GM03348 (cell line): ENCODE results near the gene CHRM5.

ENCODE experiments used
- DNase-seq: peaks from one replicate; pipeline ENCODE4 v3.0.0; 2012; ENCODE audit warnings: low spot score

The CHRM5 gene

DNA sequence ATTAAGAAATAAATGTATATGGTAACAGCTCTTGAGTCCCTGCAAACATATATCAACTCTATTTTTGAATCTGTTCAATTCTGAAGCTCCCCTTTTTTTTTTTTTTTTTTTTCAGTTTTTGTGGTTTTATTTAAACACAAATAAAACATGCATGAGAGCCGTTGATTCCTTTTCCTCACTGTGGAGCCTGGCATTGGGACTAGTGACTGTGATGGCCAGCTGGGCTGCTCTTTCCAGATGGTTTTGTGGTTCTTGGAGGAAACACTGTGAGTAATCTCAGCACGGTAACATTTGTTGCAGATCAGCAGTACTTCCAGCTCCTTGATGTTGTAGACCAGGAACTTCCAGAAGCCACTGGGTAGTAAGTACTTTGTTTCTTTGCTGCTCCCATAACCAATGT is 117.4 kb downstream of the CHRM5 start:
- DNase-seq, result no peak

- DNase-seq, result no peak
Observed at GRCh38 chr15:34099914-34100313, 131.6 kb downstream of the CHRM5 start.

- DNase-seq, result peak; percentile 96
Observed at GRCh38 chr15:34101366-34102174, 133.3 kb downstream of the CHRM5 start, which contains the start of the genes EMC7 and PGBD4. TSS of gene EMC7 (minus strand) at chr15:34101862. CDS start at chr15:34101839, 23 bp downstream. TSS of gene PGBD4 (plus strand) at chr15:34102083. CDS start at chr15:34102532, 449 bp downstream.

- peak; percentile 7 for DNase-seq
Observed at GRCh38 chr15:34102175-34102925, 134.1 kb downstream of the CHRM5 start.

DNA sequence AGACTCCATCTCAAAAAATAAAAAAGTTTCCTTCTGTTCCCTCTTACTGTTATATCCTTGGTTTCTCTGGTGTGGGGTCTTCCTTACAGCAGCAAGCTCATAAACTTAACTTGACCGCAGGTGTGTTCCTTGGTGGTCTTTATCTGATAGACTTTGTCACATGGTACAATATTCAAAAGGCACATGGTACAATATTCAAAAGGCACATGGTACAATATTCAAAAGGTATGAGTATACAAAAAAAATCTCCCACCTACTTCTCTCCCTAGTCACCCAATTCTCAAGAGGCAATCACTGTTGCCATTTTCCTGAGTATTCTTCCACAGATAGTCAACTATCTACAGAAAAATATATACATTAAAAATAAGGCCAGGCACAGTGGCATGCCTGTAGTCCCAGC is 138.1 kb downstream of the CHRM5 start:
- no peak for DNase-seq

- DNase-seq, result no peak
Observed at GRCh38 chr15:34107315-34107714, 139.0 kb downstream of the CHRM5 start.

- peak; percentile 46 for DNase-seq
Observed at GRCh38 chr15:34109797-34110663, 141.7 kb downstream of the CHRM5 start.

DNA sequence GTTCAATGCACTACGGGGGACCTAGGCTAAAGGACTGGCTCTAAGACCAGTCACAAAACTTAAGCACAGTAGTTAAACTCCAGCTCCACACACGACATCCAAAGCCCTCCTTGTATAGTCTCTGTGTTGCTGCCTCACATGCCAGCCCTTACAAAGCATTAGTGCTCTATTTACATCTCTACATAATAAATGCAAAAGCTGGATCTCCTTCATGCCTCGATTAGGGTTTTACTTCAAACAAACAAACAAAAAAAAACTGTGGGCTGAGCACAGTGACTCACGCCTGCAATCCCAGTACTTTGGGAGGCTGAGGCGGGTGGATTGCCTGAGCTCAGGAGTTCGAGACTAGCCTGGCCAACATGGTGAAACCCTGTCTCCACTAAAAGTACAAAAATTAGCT is 143.2 kb downstream of the CHRM5 start:
- no peak for DNase-seq

GRCh38 chr15:34114215-34114614 is 145.9 kb downstream of the CHRM5 start:
- no peak for DNase-seq

DNA sequence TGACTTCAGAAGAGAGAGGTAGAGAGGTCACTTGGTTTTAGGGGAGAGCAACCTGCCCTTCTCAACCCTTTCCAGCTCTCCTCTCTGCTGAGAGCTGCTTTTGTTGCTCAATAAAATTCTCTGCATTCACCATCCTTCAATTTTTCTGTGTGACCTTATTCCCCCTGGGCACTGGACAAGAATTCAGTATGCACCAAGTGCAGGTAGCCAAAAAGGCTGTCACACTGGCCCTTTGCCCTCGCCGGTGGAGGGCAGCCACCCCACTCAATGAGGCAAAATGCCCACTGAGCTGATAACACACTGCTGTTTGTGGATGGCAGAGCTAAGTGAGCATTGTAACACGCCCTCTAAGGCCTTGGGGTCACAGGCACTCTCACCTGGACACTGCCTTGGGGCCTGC is 146.4 kb downstream of the CHRM5 start:
- no peak for DNase-seq

DNA sequence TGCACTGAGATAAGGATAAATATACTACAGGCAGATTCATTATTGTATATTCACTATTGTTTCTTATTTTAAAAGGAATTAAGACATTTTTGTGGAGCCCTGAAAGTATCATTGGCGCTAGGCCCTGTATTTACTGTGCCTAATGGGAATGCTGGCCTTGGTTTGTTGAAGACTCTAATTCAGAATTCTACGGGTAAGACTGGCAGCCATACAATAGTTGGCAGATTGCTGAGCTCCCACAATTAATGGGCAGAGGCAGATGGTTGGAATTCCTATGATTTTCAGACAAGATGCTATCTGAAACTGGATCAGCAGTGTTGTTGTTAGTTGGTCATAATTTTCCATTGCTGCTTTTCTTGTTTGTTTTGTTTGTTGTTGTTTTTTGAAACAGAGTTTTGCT is 148.3 kb downstream of the CHRM5 start:
- DNase-seq, result no peak
